ENCODE results near the gene AKIRIN1.

- TF ChIP-seq EZH2phosphoT487 (IDR thresholded peaks at IDR 0.05; ENCODE audit: borderline replicate concordance) (no peak), CTCF (conservative IDR thresholded peaks at IDR 0.05; ENCODE audit: low read length) (no peak)
Observed at GRCh38 chr1:38991638-38992411, 749 bp downstream of the AKIRIN1 start.
